ENCODE measurements around the gene UCK2. TPM values are rescaled to one million over a fixed set of nuclear protein-coding genes. Genes with fewer than 3 reads are reported as not detected.

Gene UCK2
- total and polyA plus RNA-seq, 11 donors = 4.5 to 53.7 (median 13.9) TPM

DNA sequence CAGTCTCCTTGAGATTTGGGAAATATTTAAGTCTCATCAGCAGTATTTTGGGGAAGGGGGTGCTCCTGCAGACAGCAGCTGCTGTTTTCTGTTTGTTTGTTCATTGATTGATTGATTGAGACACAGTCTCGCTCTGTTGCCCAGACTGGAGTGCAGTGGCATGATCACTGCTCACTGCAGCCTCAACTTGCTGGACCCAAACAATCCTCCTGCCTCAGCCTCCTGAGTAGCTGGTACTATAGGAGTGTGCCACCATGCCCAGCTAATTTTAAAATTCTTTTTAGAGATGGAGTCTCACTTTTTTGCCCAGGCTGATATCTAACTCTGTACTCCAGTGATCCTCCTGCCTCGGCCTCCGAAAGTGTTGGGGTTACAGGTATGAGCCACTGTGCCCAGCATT is 18.2 kb downstream of the UCK2 start:
- no peaks in the 10 kb centered on the region for H3K27me3 ChIP-seq
- H3K9me3 ChIP-seq = no peaks in the 10 kb centered on the region
- no peak overlapping the region for H3K27ac ChIP-seq
- TF ChIP-seq CTCF (IDR thresholded peaks at IDR 0.05) (no peak), POLR2A (IDR thresholded peaks at IDR 0.05) (no peak)
- peaks cover 0 to 39% (median 15%) of the 10 kb centered on the region in 12 donors for H3K4me1 ChIP-seq
- no peak overlapping the region for H3K4me3 ChIP-seq
- ATAC-seq (no peak), DNase-seq (no peak)
- WGBS, 4 donors = 93 to 100% (median 96%) methylated on average over 3 of the region's 3 CpGs
- intact Hi-C loops (cut with DNase I) = no loop called here
- no peaks in the 10 kb centered on the region for H3K36me3 ChIP-seq

DNA sequence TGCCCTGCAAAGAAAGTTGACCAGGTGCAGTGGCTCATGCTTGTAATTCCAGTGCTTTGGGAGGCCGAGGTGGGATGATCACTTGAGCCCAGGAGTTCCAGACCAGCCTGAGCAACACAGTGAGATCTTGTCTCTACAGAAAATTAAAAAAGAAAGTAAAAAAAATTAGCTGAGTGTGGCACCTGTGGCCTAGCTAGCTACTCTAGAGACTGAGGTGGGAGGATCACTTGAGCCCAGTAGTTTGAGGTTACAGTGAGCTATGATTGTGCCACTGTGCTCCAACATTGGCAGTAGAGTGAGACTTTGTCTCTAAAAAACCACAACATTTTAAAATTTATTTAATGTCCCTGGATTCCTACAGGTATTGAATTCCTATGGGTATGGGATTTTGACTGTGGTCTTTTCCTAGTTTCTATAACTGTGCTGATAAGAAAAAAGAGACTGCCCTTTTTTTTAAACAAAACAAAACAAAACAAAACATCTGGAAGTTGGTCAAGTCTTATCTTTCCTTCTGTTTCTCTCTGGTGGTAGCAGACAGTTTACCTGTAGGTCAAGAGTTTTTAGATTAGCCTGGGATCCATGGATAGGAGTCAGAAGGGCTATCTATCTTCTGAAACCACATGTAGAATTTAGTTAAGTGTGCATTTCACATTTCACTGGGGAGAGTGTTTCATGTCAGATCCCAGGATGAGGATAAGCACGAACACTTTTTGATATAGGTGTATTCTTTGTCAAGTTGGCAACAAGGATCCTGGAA is 18.8 kb downstream of the UCK2 start:
- no peaks in the 10 kb centered on the region for H3K27me3 ChIP-seq
- no peak for ATAC-seq
- intact Hi-C loops (cut with DNase I) = no loop called here

DNA sequence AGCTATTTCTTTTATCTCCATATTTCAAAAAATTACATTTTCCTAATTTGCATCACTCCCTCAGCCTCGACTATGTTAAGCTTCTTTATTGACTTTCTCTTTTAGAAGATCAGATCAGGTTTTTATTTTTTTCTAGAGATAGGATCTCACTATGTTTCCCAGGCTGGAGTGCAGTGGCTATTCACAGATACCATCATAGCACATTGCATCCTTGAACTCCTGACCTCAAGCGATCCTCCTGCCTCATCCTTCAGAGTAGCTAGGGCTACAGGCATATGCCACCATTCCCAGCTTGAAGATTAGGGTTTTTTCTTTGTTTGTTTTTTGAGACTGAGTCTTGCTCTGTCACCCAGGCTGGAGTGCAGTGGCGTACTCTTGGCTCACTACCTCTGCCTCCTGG is 20.1 kb downstream of the UCK2 start:
- intact Hi-C loops (cut with DNase I) = no loop called here
- no peak overlapping the region for H3K27ac ChIP-seq
- WGBS, 4 donors = 93 to 98% (median 95%) methylated on average over 3 of the region's 3 CpGs
- no peak for ATAC-seq
- H3K4me1 ChIP-seq = peaks cover 0 to 34% (median 9%) of the 10 kb centered on the region in 12 donors
- TF ChIP-seq POLR2A (IDR thresholded peaks at IDR 0.05) = no peak
- TF ChIP-seq CTCF (IDR thresholded peaks at IDR 0.05) = no peak
- no peak for DNase-seq
- no peaks in the 10 kb centered on the region for H3K36me3 ChIP-seq
- H3K9me3 ChIP-seq = no peaks in the 10 kb centered on the region
- no peaks in the 10 kb centered on the region for H3K27me3 ChIP-seq
- H3K4me3 ChIP-seq = no peak overlapping the region

More for the DNA sequence above, 18.8 kb downstream of the UCK2 start:
- Histone ChIP-seq H3K36me3 (no peaks in the 10 kb centered on the region), H3K27ac (no peak overlapping the region), H3K4me3 (no peak overlapping the region), H3K9me3 (no peaks in the 10 kb centered on the region), H3K4me1 (peaks cover 0 to 43% (median 15%) of the 10 kb centered on the region in 12 donors)
- no peak for DNase-seq
- 83 to 93% (median 91%) methylated on average over 2 of the region's 2 CpGs for WGBS, 4 donors
- no peak for TF ChIP-seq CTCF (IDR thresholded peaks at IDR 0.05)
- no peak for TF ChIP-seq POLR2A (IDR thresholded peaks at IDR 0.05)

- TF ChIP-seq POLR2A (IDR thresholded peaks at IDR 0.05) (no peak), CTCF (IDR thresholded peaks at IDR 0.05) (no peak)
- Histone ChIP-seq H3K36me3 (no peaks in the 10 kb centered on the region), H3K4me3 (no peak overlapping the region), H3K27me3 (no peaks in the 10 kb centered on the region), H3K27ac (no peak overlapping the region), H3K9me3 (no peaks in the 10 kb centered on the region), H3K4me1 (peaks cover 0 to 38% (median 13%) of the 10 kb centered on the region in 12 donors)
- ATAC-seq (peak in 2 of 4 donors; percentile 26 to 59), DNase-seq (no peak)
- intact Hi-C loops (cut with DNase I) = no loop called here
- WGBS, 4 donors = 81 to 93% (median 85%) methylated on average over 7 of the region's 7 CpGs
Measured at GRCh38 chr1:165849353-165850133, 22.1 kb downstream of the UCK2 start.

All from heart left ventricle (tissue), 16 donors.